Natural killer cell treated with Interleukin-12 subunit alpha and Interleukin-12 subunit beta and Interleukin-15 and Interleukin-18, amount 100 ng/mL, for 72 hours (primary cell): ENCODE data around the gene KRT2. TPM values are rescaled to one million over a fixed set of nuclear protein-coding genes. Genes with fewer than 3 reads are reported as not detected.

ENCODE experiments used
- ATAC-seq, 2 donors: fragments of 150-1000 bp; cut with Tn5 transposase in 1 of 2; sonication (Bioruptor Pico), chemical (Tn5 transposase) in 1 of 2; 2 replicates each; pipeline ENCODE4 v1.10.0; 2021
- DNase-seq: peaks from one replicate; pipeline ENCODE4 v3.0.0; 2022; ENCODE audit warnings: low spot score
- H3K27ac Mint-ChIP-seq, 2 donors: 1 replicate in 1 of 2; 2 replicates in 1 of 2; pipeline ENCODE4 v1.8.0; 2022; ENCODE audit warnings: mixed read lengths in 2 of 2, mild to moderate bottlenecking in 1 of 2, moderate library complexity in 1 of 2
- H3K27me3 Mint-ChIP-seq, 2 donors: 1 replicate in 1 of 2; 2 replicates in 1 of 2; pipeline ENCODE4 v1.8.0; 2022; ENCODE audit warnings: mixed read lengths in 2 of 2
- H3K36me3 Mint-ChIP-seq: one replicate; pipeline ENCODE4 v1.8.0; 2022; ENCODE audit warnings: mixed read lengths
- H3K4me1 Mint-ChIP-seq, 2 donors: 1 replicate in 1 of 2; 2 replicates in 1 of 2; pipeline ENCODE4 v1.8.0; 2022; ENCODE audit warnings: low read depth in 2 of 2, mixed read lengths in 2 of 2, mild to moderate bottlenecking in 1 of 2
- H3K4me3 Mint-ChIP-seq: one replicate; pipeline ENCODE4 v1.8.0; 2022; ENCODE audit warnings: mixed read lengths
- H3K9me3 Mint-ChIP-seq: 2 replicates; pipeline ENCODE4 v1.8.0; 2022; ENCODE audit warnings: mixed read lengths
- total RNA-seq, 2 donors: library from RNA; stranded (reverse); gene quantifications; one replicate each; pipeline ENCODE4 v1.2.3, GENCODE V29; 2022

KRT2 gene
- total RNA-seq, 2 donors from 2014 or later, result not detected

- no peaks in the 10 kb centered on the region for H3K9me3 Mint-ChIP-seq
- ATAC-seq (no peak), DNase-seq (no peak)
- H3K36me3 Mint-ChIP-seq, result no peaks in the 10 kb centered on the region
- no peak overlapping the region for H3K27ac Mint-ChIP-seq
- H3K4me1 Mint-ChIP-seq, result peaks cover 3 to 5% of the 10 kb centered on the region in 2 donors
- no peak overlapping the region for H3K4me3 Mint-ChIP-seq
- peaks cover 3 to 4% of the 10 kb centered on the region in 2 donors for H3K27me3 Mint-ChIP-seq
Observed at GRCh38 chr12:52669426-52669825, 17.4 kb upstream of the KRT2 start.

- H3K9me3 Mint-ChIP-seq, result no peaks in the 10 kb centered on the region
- DNase-seq, result no peak
- H3K27me3 Mint-ChIP-seq, result no peaks in the 10 kb centered on the region
- H3K4me3 Mint-ChIP-seq, result no peak overlapping the region
- H3K4me1 Mint-ChIP-seq, result peaks cover 6 to 7% of the 10 kb centered on the region in 2 donors
- no peak for ATAC-seq
- no peaks in the 10 kb centered on the region for H3K36me3 Mint-ChIP-seq
- no peak overlapping the region for H3K27ac Mint-ChIP-seq
Observed at GRCh38 chr12:52667931-52668330, 15.9 kb upstream of the KRT2 start.

- Mint-ChIP-seq H3K27ac (no peak overlapping the region), H3K36me3 (no peaks in the 10 kb centered on the region), H3K27me3 (no peaks in the 10 kb centered on the region), H3K9me3 (no peaks in the 10 kb centered on the region), H3K4me1 (peaks cover 10 to 12% of the 10 kb centered on the region in 2 donors), H3K4me3 (no peak overlapping the region)
- DNase-seq (no peak), ATAC-seq (no peak)
Observed at GRCh38 chr12:52667509-52667908, 15.5 kb upstream of the KRT2 start.

GRCh38 chr12:52666471-52666870, 14.5 kb upstream of the KRT2 start:
- ATAC-seq (no peak), DNase-seq (no peak)
- H3K4me1 Mint-ChIP-seq, result peaks cover 19 to 22% of the 10 kb centered on the region in 2 donors
- H3K27me3 Mint-ChIP-seq, result no peaks in the 10 kb centered on the region
- no peak overlapping the region for H3K27ac Mint-ChIP-seq
- H3K9me3 Mint-ChIP-seq, result no peaks in the 10 kb centered on the region
- no peaks in the 10 kb centered on the region for H3K36me3 Mint-ChIP-seq
- H3K4me3 Mint-ChIP-seq, result no peak overlapping the region

GRCh38 chr12:52663420-52663819, 11.4 kb upstream of the KRT2 start:
- Mint-ChIP-seq H3K9me3 (no peaks in the 10 kb centered on the region), H3K27me3 (no peaks in the 10 kb centered on the region), H3K36me3 (no peaks in the 10 kb centered on the region), H3K4me3 (no peak overlapping the region), H3K27ac (no peak overlapping the region), H3K4me1 (peaks cover 26 to 32% of the 10 kb centered on the region in 2 donors)
- DNase-seq, result no peak
- ATAC-seq, result no peak

- Mint-ChIP-seq H3K36me3 (no peaks in the 10 kb centered on the region), H3K27ac (no peak overlapping the region), H3K27me3 (no peaks in the 10 kb centered on the region), H3K4me1 (peaks cover 26 to 32% of the 10 kb centered on the region in 2 donors), H3K9me3 (no peaks in the 10 kb centered on the region), H3K4me3 (no peak overlapping the region)
- no peak for ATAC-seq
- no peak for DNase-seq
Observed at GRCh38 chr12:52662918-52663229, 10.9 kb upstream of the KRT2 start.

GRCh38 chr12:52662093-52662917, 10.3 kb upstream of the KRT2 start:
- Mint-ChIP-seq H3K27ac (no peak overlapping the region), H3K9me3 (no peaks in the 10 kb centered on the region), H3K4me1 (peaks cover 26 to 32% of the 10 kb centered on the region in 2 donors), H3K4me3 (peak overlapping the region; percentile 11), H3K36me3 (no peaks in the 10 kb centered on the region), H3K27me3 (no peaks in the 10 kb centered on the region)
- peak; percentile 40 to 41 for ATAC-seq
- no peak for DNase-seq

- peaks cover 26 to 32% of the 10 kb centered on the region in 2 donors for H3K4me1 Mint-ChIP-seq
- H3K36me3 Mint-ChIP-seq, result no peaks in the 10 kb centered on the region
- ATAC-seq (no peak), DNase-seq (no peak)
- H3K27ac Mint-ChIP-seq, result no peak overlapping the region
- H3K4me3 Mint-ChIP-seq, result no peak overlapping the region
- H3K27me3 Mint-ChIP-seq, result no peaks in the 10 kb centered on the region
- H3K9me3 Mint-ChIP-seq, result no peaks in the 10 kb centered on the region
Observed at GRCh38 chr12:52661668-52662067, 9.7 kb upstream of the KRT2 start.

- DNase-seq (no peak), ATAC-seq (no peak)
- H3K36me3 Mint-ChIP-seq, result no peaks in the 10 kb centered on the region
- H3K27ac Mint-ChIP-seq, result no peak overlapping the region
- no peak overlapping the region for H3K4me3 Mint-ChIP-seq
- no peaks in the 10 kb centered on the region for H3K9me3 Mint-ChIP-seq
- no peaks in the 10 kb centered on the region for H3K27me3 Mint-ChIP-seq
- H3K4me1 Mint-ChIP-seq, result peaks cover 29 to 32% of the 10 kb centered on the region in 2 donors
Observed at GRCh38 chr12:52660934-52661499, 9.0 kb upstream of the KRT2 start.

GRCh38 chr12:52659951-52660350, 7.9 kb upstream of the KRT2 start:
- DNase-seq (no peak), ATAC-seq (no peak)
- H3K4me1 Mint-ChIP-seq, result peaks cover 32% of the 10 kb centered on the region in 2 donors
- H3K27ac Mint-ChIP-seq, result peak overlapping the region in 1 of 2 donors; percentile 18
- H3K4me3 Mint-ChIP-seq, result no peak overlapping the region
- no peaks in the 10 kb centered on the region for H3K9me3 Mint-ChIP-seq
- H3K36me3 Mint-ChIP-seq, result no peaks in the 10 kb centered on the region
- H3K27me3 Mint-ChIP-seq, result peaks cover 0 to 3% of the 10 kb centered on the region in 2 donors

GRCh38 chr12:52659395-52659794, 7.4 kb upstream of the KRT2 start:
- peaks cover 32% of the 10 kb centered on the region in 2 donors for H3K4me1 Mint-ChIP-seq
- DNase-seq, result no peak
- ATAC-seq, result no peak
- peak overlapping the region in 1 of 2 donors; percentile 18 for H3K27ac Mint-ChIP-seq
- H3K36me3 Mint-ChIP-seq, result no peaks in the 10 kb centered on the region
- H3K27me3 Mint-ChIP-seq, result peaks cover 0 to 3% of the 10 kb centered on the region in 2 donors
- H3K9me3 Mint-ChIP-seq, result no peaks in the 10 kb centered on the region
- no peak overlapping the region for H3K4me3 Mint-ChIP-seq

GRCh38 chr12:52658196-52658595, 6.2 kb upstream of the KRT2 start:
- peaks cover 0 to 3% of the 10 kb centered on the region in 2 donors for H3K27me3 Mint-ChIP-seq
- DNase-seq, result no peak
- peaks cover 28% of the 10 kb centered on the region in 2 donors for H3K4me1 Mint-ChIP-seq
- H3K9me3 Mint-ChIP-seq, result no peaks in the 10 kb centered on the region
- no peaks in the 10 kb centered on the region for H3K36me3 Mint-ChIP-seq
- H3K4me3 Mint-ChIP-seq, result no peak overlapping the region
- no peak for ATAC-seq
- H3K27ac Mint-ChIP-seq, result no peak overlapping the region

- DNase-seq (no peak), ATAC-seq (no peak)
- Mint-ChIP-seq H3K9me3 (no peaks in the 10 kb centered on the region), H3K27me3 (peaks cover 0 to 3% of the 10 kb centered on the region in 2 donors), H3K4me1 (peaks cover 25% of the 10 kb centered on the region in 2 donors), H3K4me3 (no peak overlapping the region), H3K27ac (no peak overlapping the region), H3K36me3 (no peaks in the 10 kb centered on the region)
Observed at GRCh38 chr12:52657250-52657902, 5.4 kb upstream of the KRT2 start.

- H3K4me1 Mint-ChIP-seq, result peaks cover 18 to 19% of the 10 kb centered on the region in 2 donors
- no peak overlapping the region for H3K27ac Mint-ChIP-seq
- ATAC-seq (no peak), DNase-seq (no peak)
- H3K9me3 Mint-ChIP-seq, result no peaks in the 10 kb centered on the region
- H3K36me3 Mint-ChIP-seq, result no peaks in the 10 kb centered on the region
- no peak overlapping the region for H3K4me3 Mint-ChIP-seq
- H3K27me3 Mint-ChIP-seq, result peaks cover 0 to 3% of the 10 kb centered on the region in 2 donors
Observed at GRCh38 chr12:52656616-52657015, 4.6 kb upstream of the KRT2 start.
